IMR-90 (cell line): Measurements from ENCODE around the gene MYO5A. TPM values are rescaled to one million over a fixed set of nuclear protein-coding genes. Genes with fewer than 3 reads are reported as not detected.

Experiments used
- ATAC-seq: fragments of 200-7000 bp; cut with Tn5 transposase; 2 replicates; pipeline ENCODE4 v1.9.1; 2020; ENCODE audit warnings: low read depth, mild to moderate bottlenecking, moderate library complexity
- BruUV-seq: library from RNA; stranded (reverse); fragments of 400-500 nt; replicated peaks from 2 replicates; lab custom pipeline; 2021; lab: Mats Ljungman, UMichigan
- CTCF ChIA-PET: fragments of 300-600 bp; formaldehyde crosslinking; extraction: SDS; loops from one replicate; lab custom pipeline; 2021; ENCODE audit warnings: antibody characterized with exemption; lab: Yijun Ruan, JAX
- POLR2A ChIA-PET: fragments of 300-600 bp; sonication (Branson Sonifier 250); formaldehyde crosslinking; loops from one replicate; lab custom pipeline; 2022; ENCODE audit warnings: antibody characterized with exemption; ENCODE audit not compliant: unreplicated experiment; lab: Charles Lee
- DNase-seq: peaks from one replicate; pipeline ENCODE4 v3.0.0; 2013
- H2AFZ ChIP-seq: replicated peaks from 2 replicates; pipeline ENCODE3; 2013; ENCODE audit warnings: low read length, mild to moderate bottlenecking; ENCODE audit not compliant: poor library complexity
- H2AK5ac ChIP-seq: 2 replicates; pipeline ENCODE4 v1.6.1; 2013; ENCODE audit warnings: low read depth, low read length, inconsistent platforms
- H2AK9ac ChIP-seq: replicated peaks from 2 replicates; pipeline ENCODE3; 2013; ENCODE audit warnings: mild to moderate bottlenecking, low read depth, low read length, moderate library complexity; ENCODE audit not compliant: poor library complexity
- H2BK120ac ChIP-seq: 2 replicates; pipeline ENCODE4 v1.6.1; 2013; ENCODE audit warnings: low read depth, low read length, inconsistent platforms
- H2BK15ac ChIP-seq: 3 replicates; pipeline ENCODE4 v1.6.1; 2013; ENCODE audit warnings: low read depth, low read length, inconsistent platforms
- H2BK20ac ChIP-seq: 2 replicates; pipeline ENCODE4 v1.6.1; 2013; ENCODE audit warnings: low read depth, mild to moderate bottlenecking, inconsistent platforms, low read length, moderate library complexity
- H2BK5ac ChIP-seq: 2 replicates; pipeline ENCODE4 v1.6.1; 2013; ENCODE audit warnings: mild to moderate bottlenecking, low read depth, low read length, inconsistent platforms; ENCODE audit not compliant: poor library complexity, severe bottlenecking
- H3K14ac ChIP-seq: replicated peaks from 2 replicates; pipeline ENCODE4 v1.6.1; 2013; ENCODE audit warnings: low read depth, low read length, inconsistent platforms
- H3K18ac ChIP-seq: 2 replicates; pipeline ENCODE4 v1.6.1; 2013; ENCODE audit warnings: low read depth, low read length, control low read depth
- H3K23ac ChIP-seq: 2 replicates; pipeline ENCODE4 v1.6.1; 2013; ENCODE audit warnings: low read depth, low read length, inconsistent platforms
- H3K27ac ChIP-seq: 2 replicates; pipeline ENCODE4 v1.5.1; 2013; ENCODE audit warnings: mild to moderate bottlenecking, control low read depth, low read length; ENCODE audit not compliant: insufficient read depth
- H3K27me3 ChIP-seq: 2 replicates; pipeline ENCODE4 v1.6.1; 2013; ENCODE audit warnings: low read length; ENCODE audit not compliant: control insufficient read depth, insufficient read depth
- H3K36me3 ChIP-seq: 2 replicates; pipeline ENCODE4 v1.6.1; 2013; ENCODE audit warnings: low read length, mixed read lengths; ENCODE audit not compliant: control insufficient read depth, insufficient read depth
- H3K4ac ChIP-seq: 2 replicates; pipeline ENCODE4 v1.6.1; 2013; ENCODE audit warnings: low read depth, low read length, inconsistent platforms
- H3K4me1 ChIP-seq: 2 replicates; pipeline ENCODE4 v1.6.1; 2013; ENCODE audit warnings: low read length, mixed read lengths; ENCODE audit not compliant: control insufficient read depth, insufficient read depth
- H3K4me2 ChIP-seq: 2 replicates; pipeline ENCODE4 v1.6.1; 2013; ENCODE audit warnings: low read depth, mild to moderate bottlenecking, control low read depth, low read length, moderate library complexity
- H3K4me3 ChIP-seq: 2 replicates; pipeline ENCODE4 v1.5.1; 2013; ENCODE audit warnings: low read depth, mild to moderate bottlenecking, control low read depth, low read length, moderate library complexity; ENCODE audit not compliant: insufficient read depth
- H3K56ac ChIP-seq: 2 replicates; pipeline ENCODE4 v1.6.1; 2013; ENCODE audit warnings: low read length, inconsistent platforms; ENCODE audit not compliant: insufficient read depth; ENCODE audit errors: extremely low read depth
- H3K79me1 ChIP-seq, 2 experiments: 2 replicates each; pipeline ENCODE4 v1.6.1; 2013; ENCODE audit warnings: low read length in 2 of 2, inconsistent platforms in 1 of 2, low read depth in 1 of 2
- H3K9ac ChIP-seq: 2 replicates; pipeline ENCODE4 v1.6.1; 2013; ENCODE audit warnings: low read depth, low read length, control low read depth
- H3K9me1 ChIP-seq: 2 replicates; pipeline ENCODE4 v1.6.1; 2013; ENCODE audit warnings: low read length, inconsistent platforms; ENCODE audit not compliant: insufficient read depth
- H3K9me3 ChIP-seq: 2 replicates; pipeline ENCODE4 v1.6.1; 2013; ENCODE audit warnings: low read length; ENCODE audit not compliant: control insufficient read depth, insufficient read depth
- H4K20me1 ChIP-seq: 2 replicates; pipeline ENCODE4 v1.6.1; 2013; ENCODE audit warnings: low read length, inconsistent platforms; ENCODE audit not compliant: insufficient read depth
- H4K5ac ChIP-seq: 2 replicates; pipeline ENCODE4 v1.6.1; 2013; ENCODE audit warnings: mild to moderate bottlenecking, low read depth, low read length, control low read depth
- H4K8ac ChIP-seq, 2 experiments: 2 replicates each; pipeline ENCODE4 v1.6.1; 2013; ENCODE audit warnings: low read depth in 2 of 2, low read length in 2 of 2, control low read depth in 1 of 2, inconsistent platforms in 1 of 2
- H4K91ac ChIP-seq: 2 replicates; pipeline ENCODE4 v1.6.1; 2013; ENCODE audit warnings: low read depth, low read length, inconsistent platforms; ENCODE audit not compliant: insufficient read depth
- CEBPB ChIP-seq: IDR thresholded peaks from 2 replicates; pipeline ENCODE4 v1.6.1; 2012; ENCODE audit warnings: low read depth, low read length, improper control_type of control experiment
- CHD1 ChIP-seq: IDR thresholded peaks from 2 replicates; pipeline ENCODE4 v1.6.1; 2012; ENCODE audit warnings: low read depth, low read length, improper control_type of control experiment
- CTCF ChIP-seq: conservative IDR thresholded peaks from 2 replicates; pipeline ENCODE4 v1.5.1; 2012; ENCODE audit warnings: mild to moderate bottlenecking, low read depth, low read length, improper control_type of control experiment
- ELK1 ChIP-seq: fragments of 150-350 bp; IDR thresholded peaks from 2 replicates; pipeline ENCODE4 v1.6.1; 2016; ENCODE audit warnings: low read depth, mild to moderate bottlenecking, low read length, moderate library complexity, borderline replicate concordance
- FOS ChIP-seq: fragments of 150-350 bp; IDR thresholded peaks from 2 replicates; pipeline ENCODE4 v1.6.1; 2016; ENCODE audit warnings: low read depth, low read length
- MAZ ChIP-seq: IDR thresholded peaks from 2 replicates; pipeline ENCODE4 v1.6.1; 2012; ENCODE audit warnings: low read depth, mild to moderate bottlenecking, low read length, improper control_type of control experiment, moderate library complexity, borderline replicate concordance
- NFE2L2 ChIP-seq: fragments of 150-350 bp; IDR thresholded peaks from 2 replicates; pipeline ENCODE4 v1.6.1; 2016; ENCODE audit warnings: low read depth, mild to moderate bottlenecking, low read length
- POLR2A ChIP-seq: IDR thresholded peaks from 2 replicates; pipeline ENCODE4 v1.6.1; 2012; ENCODE audit warnings: mild to moderate bottlenecking, low read depth, low read length
- RAD21 ChIP-seq: IDR thresholded peaks from 2 replicates; pipeline ENCODE4 v1.6.1; 2012; ENCODE audit warnings: low read length, improper control_type of control experiment
- RCOR1 ChIP-seq: IDR thresholded peaks from 2 replicates; pipeline ENCODE4 v1.6.1; 2012; ENCODE audit warnings: mild to moderate bottlenecking, low read length, improper control_type of control experiment; ENCODE audit not compliant: insufficient replicate concordance
- RFX5 ChIP-seq: IDR thresholded peaks from 2 replicates; pipeline ENCODE4 v1.8.0; 2012; ENCODE audit warnings: low read depth, mild to moderate bottlenecking, low read length, moderate library complexity
- SMC3 ChIP-seq: fragments of 150-350 bp; IDR thresholded peaks from 2 replicates; pipeline ENCODE4 v1.6.1; 2016; ENCODE audit warnings: low read depth, mild to moderate bottlenecking, antibody characterized with exemption, low read length, moderate library complexity
- USF2 ChIP-seq: fragments of 150-350 bp; IDR thresholded peaks from 2 replicates; pipeline ENCODE4 v1.6.1; 2017; ENCODE audit warnings: mild to moderate bottlenecking, antibody characterized with exemption, low read length, low read depth
- WGBS, 2 experiments: methylation state at CpG; one replicate each; pipeline versions ENCODE4 v1.1.5 to v1.1.7; 2013; ENCODE audit warnings: missing lambda C conversion rate in 2 of 2; ENCODE audit not compliant: insufficient read length in 1 of 2; ENCODE audit errors: extremely low coverage in 2 of 2; 5-methylcytosine and 5-hydroxymethylcytosine counted together
- dilution Hi-C: fragments of 300-500 bp; cut with HindIII; formaldehyde crosslinking; loops from one replicate; pipeline ENCODE4 v1.14.3; 2018; ENCODE audit warnings: low sequenced_read_pairs; ENCODE audit not compliant: unreplicated experiment
- in situ Hi-C: fragments of 300-500 bp; cut with MboI; formaldehyde crosslinking; loops from 3 replicates; pipeline ENCODE4 v1.14.3; 2019; ENCODE audit warnings: low sequenced_read_pairs, inconsistent platforms, mixed read lengths
- intact Hi-C: fragments of 100-400 bp; cut with micrococcal nuclease; formaldehyde crosslinking; loops from 2 replicates; pipeline ENCODE4 v1.10.0; 2022
- polyA plus RNA-seq, 3 experiments: library from polyadenylated mRNA; depleted of rRNA; stranded (reverse); fragments of >200 nt; gene quantifications; 2 replicates each; pipeline ENCODE4 v1.2.3, GENCODE V29; 2012; ENCODE audit warnings: low replicate concordance in 1 of 3
- total RNA-seq: library from RNA; depleted of rRNA; stranded (reverse); fragments of >200 nt; gene quantifications from 2 replicates; pipeline ENCODE4 v1.2.3, GENCODE V29; 2012

The MYO5A gene
- total and polyA plus RNA-seq, 2 of the 4 experiments (the other 2 are of a cell fraction) = 19.4 to 69.2 TPM

- no peak overlapping the region for H3K27ac ChIP-seq
- BruUV-seq = no TSS peak
- H3K18ac ChIP-seq = no peak overlapping the region
- ChIA-PET CTCF (no interaction called here), POLR2A (no interaction called here)
- H2AFZ ChIP-seq = no peak overlapping the region
- H2BK5ac ChIP-seq = no peak overlapping the region
- H2BK20ac ChIP-seq = no peak overlapping the region
- H3K9ac ChIP-seq = no peak overlapping the region
- H3K4me2 ChIP-seq = no peak overlapping the region
- peaks cover 4% of the 10 kb centered on the region for H3K4me1 ChIP-seq
- no peak overlapping the region for H3K56ac ChIP-seq
- WGBS, 2 experiments = 60% methylated on average over 1 of the region's 2 CpGs; no CpG with 5 or more reads in 1 of the 2 experiments
- no peak overlapping the region for H4K8ac ChIP-seq
- dilution Hi-C loops = no loop called here
- H3K9me3 ChIP-seq = no peaks in the 10 kb centered on the region
- no peaks in the 10 kb centered on the region for H4K20me1 ChIP-seq
- no peak overlapping the region for H2BK15ac ChIP-seq
- no peak for TF ChIP-seq POLR2A
- TF ChIP-seq NFE2L2 = no peak
- no peak for TF ChIP-seq RCOR1
- TF ChIP-seq CHD1 = no peak
- no peak for TF ChIP-seq CTCF
- TF ChIP-seq USF2 = no peak
- TF ChIP-seq RFX5 = no peak
- no peak for TF ChIP-seq SMC3
- TF ChIP-seq CEBPB = no peak
- TF ChIP-seq FOS = no peak
- no peak for TF ChIP-seq MAZ
- TF ChIP-seq RAD21 = no peak
- TF ChIP-seq ELK1 = no peak
- no peak overlapping the region for H3K4ac ChIP-seq
- no peak overlapping the region for H2BK120ac ChIP-seq
- H3K4me3 ChIP-seq = no peak overlapping the region
- no peaks in the 10 kb centered on the region for H3K79me1 ChIP-seq
- no peak overlapping the region for H2AK5ac ChIP-seq
- no peak overlapping the region for H3K23ac ChIP-seq
- ATAC-seq = no peak
- intact Hi-C loops = no loop called here
- no peak overlapping the region for H2AK9ac ChIP-seq
- in situ Hi-C loops = no loop called here
- no peak overlapping the region for H4K91ac ChIP-seq
- peaks cover 7% of the 10 kb centered on the region for H3K9me1 ChIP-seq
- no peak for DNase-seq
- peaks cover 13% of the 10 kb centered on the region for H3K36me3 ChIP-seq
- no peak overlapping the region for H4K5ac ChIP-seq
- no peak overlapping the region for H3K14ac ChIP-seq
- H3K27me3 ChIP-seq = no peaks in the 10 kb centered on the region
Measured at GRCh38 chr15:52350423-52350822, 178.3 kb downstream of the MYO5A start.
